GM12875 (cell line): ENCODE data around the gene TCERG1L.

ENCODE experiments used
- H3K4me3 ChIP-seq: one replicate; pipeline ENCODE4 v1.5.1; 2011; ENCODE audit warnings: low read depth, low read length, control low read depth
- CTCF ChIP-seq: IDR thresholded peaks from 2 replicates; pipeline ENCODE4 v1.5.1; 2011; ENCODE audit warnings: low read depth, mild to moderate bottlenecking, control low read depth, inconsistent platforms, low read length, moderate library complexity, borderline replicate concordance; ENCODE audit not compliant: insufficient read depth

Gene TCERG1L

GRCh38 chr10:131266936-131267813 lies 44.3 kb downstream of the TCERG1L start:
- no peak for TF ChIP-seq CTCF
- H3K4me3 ChIP-seq = no peak overlapping the region

GRCh38 chr10:131264110-131264788 lies 47.3 kb downstream of the TCERG1L start:
- no peak overlapping the region for H3K4me3 ChIP-seq
- TF ChIP-seq CTCF = no peak

GRCh38 chr10:131261890-131262475 lies 49.5 kb downstream of the TCERG1L start:
- no peak for TF ChIP-seq CTCF
- no peak overlapping the region for H3K4me3 ChIP-seq

GRCh38 chr10:131260452-131261211 lies 50.9 kb downstream of the TCERG1L start:
- no peak for TF ChIP-seq CTCF
- no peak overlapping the region for H3K4me3 ChIP-seq

GRCh38 chr10:131260031-131260430 lies 51.5 kb downstream of the TCERG1L start:
- no peak for TF ChIP-seq CTCF
- H3K4me3 ChIP-seq = no peak overlapping the region

- no peak overlapping the region for H3K4me3 ChIP-seq
These were observed 52.0 kb downstream of the TCERG1L start for GRCh38 chr10:131259535-131259934.

More at GRCh38 chr10:131259535-131259934, 52.0 kb downstream of the TCERG1L start:
- no peak for TF ChIP-seq CTCF
